Endothelial cell (in vitro differentiated cells): ENCODE measurements around the gene APCDD1L. TPM values are rescaled to one million over a fixed set of nuclear protein-coding genes. Genes with fewer than 3 reads are reported as not detected.

Source experiments
- DNase-seq: peaks from one replicate; pipeline ENCODE4 v3.0.0; 2021; ENCODE audit warnings: low spot score
- H3K27ac Mint-ChIP-seq: one replicate; pipeline ENCODE4 v1.8.0; 2021; ENCODE audit warnings: mixed read lengths, inconsistent platforms; ENCODE audit not compliant: unreplicated experiment
- H3K27me3 Mint-ChIP-seq: one replicate; pipeline ENCODE4 v1.8.0; 2021; ENCODE audit warnings: mild to moderate bottlenecking, moderate library complexity, mixed read lengths, inconsistent platforms; ENCODE audit not compliant: unreplicated experiment
- H3K36me3 Mint-ChIP-seq: one replicate; pipeline ENCODE4 v1.8.0; 2021; ENCODE audit warnings: mild to moderate bottlenecking, low read depth, mixed read lengths, inconsistent platforms; ENCODE audit not compliant: unreplicated experiment
- H3K4me1 Mint-ChIP-seq: one replicate; pipeline ENCODE4 v1.8.0; 2021; ENCODE audit warnings: mild to moderate bottlenecking, mixed read lengths, inconsistent platforms; ENCODE audit not compliant: unreplicated experiment
- H3K4me3 Mint-ChIP-seq: one replicate; pipeline ENCODE4 v1.8.0; 2021; ENCODE audit warnings: mild to moderate bottlenecking, mixed read lengths, inconsistent platforms; ENCODE audit not compliant: unreplicated experiment
- H3K9me3 Mint-ChIP-seq: one replicate; pipeline ENCODE4 v1.8.0; 2021; ENCODE audit warnings: mixed read lengths, inconsistent platforms; ENCODE audit not compliant: unreplicated experiment
- total RNA-seq: library from RNA; stranded (reverse); fragmentation: NEBNext Ultra II Directional; extraction: Animal tissue kit (Norgen Biotek cat#: 25700); gene quantifications from one replicate; pipeline ENCODE4 v1.2.1, GENCODE V29; 2021; ENCODE audit not compliant: unreplicated experiment
- TF ChIP-seq, protein P1 (sequence below): fragments of 200-600 bp; sonication (generic); IDR thresholded peaks from one replicate; pipeline ENCODE4 v1.5.0; 2021; ENCODE audit warnings: antibody characterized with exemption; ENCODE audit not compliant: unreplicated experiment

APCDD1L gene
- total RNA-seq, 1 donor from 2014 or later = not detected

DNA sequence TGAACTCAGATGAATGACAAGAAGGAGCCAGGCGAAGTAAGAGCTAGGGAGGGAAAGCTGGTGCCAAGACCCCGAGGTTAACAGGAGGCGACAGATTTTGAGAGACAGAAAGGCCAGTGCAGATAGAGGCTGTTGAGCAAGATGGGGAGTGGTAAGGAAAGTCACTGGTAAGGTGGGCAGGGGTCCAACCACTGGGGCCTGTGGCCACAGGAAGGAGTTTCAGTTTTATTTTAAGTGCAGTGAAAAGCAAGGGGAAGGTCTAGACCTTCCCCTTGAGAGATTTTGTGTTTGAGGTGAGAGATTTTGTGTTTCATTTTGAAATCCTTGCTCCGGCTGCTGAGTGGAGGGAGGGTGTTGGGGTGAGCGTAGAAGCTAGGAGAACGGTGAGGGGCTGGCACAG lies 41.8 kb upstream of the APCDD1L start:
- Mint-ChIP-seq H3K36me3 (no peaks in the 10 kb centered on the region), H3K27ac (no peak overlapping the region), H3K4me1 (no peaks in the 10 kb centered on the region), H3K4me3 (no peak overlapping the region), H3K27me3 (peaks cover 8% of the 10 kb centered on the region), H3K9me3 (no peaks in the 10 kb centered on the region)
- DNase-seq = no peak
- TF ChIP-seq, protein P1, sequence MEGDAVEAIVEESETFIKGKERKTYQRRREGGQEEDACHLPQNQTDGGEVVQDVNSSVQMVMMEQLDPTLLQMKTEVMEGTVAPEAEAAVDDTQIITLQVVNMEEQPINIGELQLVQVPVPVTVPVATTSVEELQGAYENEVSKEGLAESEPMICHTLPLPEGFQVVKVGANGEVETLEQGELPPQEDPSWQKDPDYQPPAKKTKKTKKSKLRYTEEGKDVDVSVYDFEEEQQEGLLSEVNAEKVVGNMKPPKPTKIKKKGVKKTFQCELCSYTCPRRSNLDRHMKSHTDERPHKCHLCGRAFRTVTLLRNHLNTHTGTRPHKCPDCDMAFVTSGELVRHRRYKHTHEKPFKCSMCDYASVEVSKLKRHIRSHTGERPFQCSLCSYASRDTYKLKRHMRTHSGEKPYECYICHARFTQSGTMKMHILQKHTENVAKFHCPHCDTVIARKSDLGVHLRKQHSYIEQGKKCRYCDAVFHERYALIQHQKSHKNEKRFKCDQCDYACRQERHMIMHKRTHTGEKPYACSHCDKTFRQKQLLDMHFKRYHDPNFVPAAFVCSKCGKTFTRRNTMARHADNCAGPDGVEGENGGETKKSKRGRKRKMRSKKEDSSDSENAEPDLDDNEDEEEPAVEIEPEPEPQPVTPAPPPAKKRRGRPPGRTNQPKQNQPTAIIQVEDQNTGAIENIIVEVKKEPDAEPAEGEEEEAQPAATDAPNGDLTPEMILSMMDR = no peak

DNA sequence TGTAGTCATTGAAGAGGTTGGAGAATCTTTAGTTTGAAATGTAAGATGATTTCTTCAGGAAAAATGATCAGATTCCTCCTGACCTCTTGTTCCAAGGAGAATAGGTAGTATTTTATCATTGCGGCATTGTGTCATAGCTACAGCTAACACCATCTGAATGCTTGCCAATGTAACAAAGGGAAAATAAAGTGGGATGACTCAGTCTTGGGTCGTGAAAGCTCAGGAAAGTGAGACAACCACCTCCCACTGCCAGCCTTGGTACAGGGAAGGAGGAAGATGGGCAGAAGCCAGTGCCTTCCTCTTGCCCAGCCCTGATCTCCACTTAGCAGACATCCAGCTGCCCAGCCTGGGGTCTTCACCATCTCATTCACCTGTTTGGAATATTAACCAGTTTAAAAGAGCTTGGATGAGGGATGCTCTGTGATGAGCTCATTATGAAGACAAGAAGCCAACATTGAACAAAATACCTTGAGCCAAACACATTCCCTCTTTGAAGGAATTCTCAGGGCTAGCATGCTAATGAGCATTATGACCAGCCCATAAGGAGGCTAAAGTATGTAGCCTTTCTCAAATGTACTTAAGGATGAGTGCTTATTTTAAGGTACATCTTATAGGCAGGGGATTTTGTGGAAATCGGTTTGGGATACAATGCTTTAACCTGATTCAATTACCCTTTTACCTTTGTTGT lies 40.0 kb upstream of the APCDD1L start:
- Mint-ChIP-seq H3K4me1 (no peaks in the 10 kb centered on the region), H3K9me3 (no peaks in the 10 kb centered on the region), H3K4me3 (no peak overlapping the region), H3K27me3 (peaks cover 8% of the 10 kb centered on the region), H3K27ac (no peak overlapping the region), H3K36me3 (no peaks in the 10 kb centered on the region)
- no peak for DNase-seq
- TF ChIP-seq, protein P1 = no peak

DNA sequence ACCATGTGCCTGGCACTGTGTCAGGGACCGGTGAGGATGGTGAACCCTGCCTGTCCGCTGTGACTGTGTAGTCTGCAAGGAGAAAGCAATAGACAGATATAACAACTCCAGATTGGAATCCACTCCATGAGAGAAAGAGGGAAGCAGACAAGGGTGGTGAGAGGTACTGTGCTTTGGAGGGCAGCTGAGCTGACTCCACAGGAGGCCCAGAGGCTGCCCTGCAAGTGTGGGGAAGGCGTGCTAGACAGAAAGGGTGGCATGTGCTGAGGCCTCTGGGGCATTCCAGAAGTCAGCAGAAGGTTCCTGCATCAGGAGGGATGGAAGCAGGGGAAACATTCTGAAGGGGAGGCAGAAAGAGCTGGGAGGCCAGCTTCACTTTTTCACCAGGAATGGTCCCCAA lies 39.3 kb upstream of the APCDD1L start:
- H3K27me3 Mint-ChIP-seq = peaks cover 8% of the 10 kb centered on the region
- H3K4me1 Mint-ChIP-seq = no peaks in the 10 kb centered on the region
- DNase-seq = no peak
- no peak overlapping the region for H3K4me3 Mint-ChIP-seq
- H3K9me3 Mint-ChIP-seq = no peaks in the 10 kb centered on the region
- no peak overlapping the region for H3K27ac Mint-ChIP-seq
- H3K36me3 Mint-ChIP-seq = no peaks in the 10 kb centered on the region
- TF ChIP-seq, protein P1 = no peak

DNA sequence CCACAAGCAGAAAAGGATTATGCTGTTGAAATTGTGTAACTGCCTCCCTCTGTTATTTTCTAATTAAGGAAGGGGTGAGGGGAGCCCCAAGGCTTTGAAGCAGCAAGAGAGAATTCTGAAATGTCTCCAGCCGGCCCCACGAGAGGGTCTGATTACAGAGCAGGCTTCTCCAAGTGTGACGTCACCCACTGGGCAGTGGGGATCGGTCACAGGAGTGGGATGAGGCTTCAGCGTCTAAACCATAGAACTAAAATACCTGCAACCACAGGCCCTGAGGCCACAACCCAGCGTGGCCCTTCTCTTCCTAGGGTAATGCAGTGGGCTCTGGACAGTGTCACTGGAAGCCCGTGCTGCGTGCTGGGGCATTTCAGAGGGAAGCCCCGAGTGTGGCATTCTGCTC lies 38.6 kb upstream of the APCDD1L start:
- Mint-ChIP-seq H3K4me3 (no peak overlapping the region), H3K27me3 (peaks cover 8% of the 10 kb centered on the region), H3K9me3 (no peaks in the 10 kb centered on the region), H3K4me1 (no peaks in the 10 kb centered on the region), H3K27ac (no peak overlapping the region), H3K36me3 (no peaks in the 10 kb centered on the region)
- DNase-seq = no peak
- TF ChIP-seq, protein P1 = no peak

DNA sequence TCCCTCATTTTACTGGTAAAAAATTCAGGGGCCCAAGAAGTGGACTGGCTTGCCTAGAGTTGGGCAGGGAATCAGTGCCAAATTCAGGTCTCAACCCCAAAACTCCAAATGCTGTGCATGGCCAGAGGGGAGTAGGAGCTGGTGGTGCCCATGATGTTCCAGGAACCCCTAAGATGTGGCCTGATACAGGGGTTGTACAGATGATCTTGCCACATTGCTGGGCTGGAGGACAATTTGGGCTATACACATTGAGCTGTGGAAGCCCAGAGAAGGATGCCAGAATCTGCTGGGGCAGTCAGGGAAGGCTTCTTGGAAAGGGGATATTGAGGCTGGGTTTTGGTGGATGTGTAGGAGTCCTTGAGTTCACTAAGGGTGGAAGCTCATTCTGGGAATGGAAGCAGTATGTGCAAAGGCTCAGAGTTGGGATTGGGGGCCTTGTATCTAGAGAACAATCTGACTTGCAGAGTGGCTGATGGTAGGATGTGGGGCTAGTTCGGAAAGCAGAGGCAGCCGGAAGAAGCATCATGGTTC lies 38.0 kb upstream of the APCDD1L start:
- no peak for DNase-seq
- no peak overlapping the region for H3K27ac Mint-ChIP-seq
- no peak overlapping the region for H3K4me3 Mint-ChIP-seq
- no peaks in the 10 kb centered on the region for H3K36me3 Mint-ChIP-seq
- H3K4me1 Mint-ChIP-seq = no peaks in the 10 kb centered on the region
- TF ChIP-seq, protein P1 = no peak
- H3K9me3 Mint-ChIP-seq = no peaks in the 10 kb centered on the region
- H3K27me3 Mint-ChIP-seq = peaks cover 8% of the 10 kb centered on the region
